HG03442 (cell line): ENCODE data around the gene IGSF9B.
A peak's percentile ranks its signal among the peaks of the same experiment; 100 is the strongest.

Experiments used
- ATAC-seq: cut with Tn5 transposase; IDR thresholded peaks from one replicate; pipeline ENCODE4 v1.9.1; 2021; ENCODE audit warnings: mild to moderate bottlenecking, moderate library complexity; ENCODE audit not compliant: unreplicated experiment

The IGSF9B gene

GRCh38 chr11:133902506-133902905, 54.3 kb downstream of the IGSF9B start:
- ATAC-seq: no peak

- ATAC-seq: no peak
Observed at GRCh38 chr11:133901999-133902398, 54.8 kb downstream of the IGSF9B start.

GRCh38 chr11:133901316-133901715, 55.5 kb downstream of the IGSF9B start:
- no peak for ATAC-seq

- no peak for ATAC-seq
Observed at GRCh38 chr11:133900176-133901105, 56.3 kb downstream of the IGSF9B start.

GRCh38 chr11:133898770-133899115, 58.0 kb downstream of the IGSF9B start:
- peak; percentile 3 for ATAC-seq

GRCh38 chr11:133898031-133898769, 58.6 kb downstream of the IGSF9B start:
- peak; percentile 41 for ATAC-seq

GRCh38 chr11:133897331-133897650, 59.5 kb downstream of the IGSF9B start:
- no peak for ATAC-seq

GRCh38 chr11:133896642-133897330, 60.0 kb downstream of the IGSF9B start:
- no peak for ATAC-seq

- ATAC-seq: peak; percentile 65
Observed at GRCh38 chr11:133896028-133896427, 60.7 kb downstream of the IGSF9B start.

GRCh38 chr11:133895551-133895950, 61.2 kb downstream of the IGSF9B start:
- ATAC-seq: peak; percentile 10

- ATAC-seq: peak; percentile 49
Observed at GRCh38 chr11:133895061-133895479, 61.7 kb downstream of the IGSF9B start.

- ATAC-seq: no peak
Observed at GRCh38 chr11:133893381-133893780, 63.4 kb downstream of the IGSF9B start.

GRCh38 chr11:133892584-133893380, 64.0 kb downstream of the IGSF9B start:
- no peak for ATAC-seq

GRCh38 chr11:133892126-133892525, 64.6 kb downstream of the IGSF9B start:
- ATAC-seq: no peak

GRCh38 chr11:133889893-133890292, 66.9 kb downstream of the IGSF9B start:
- ATAC-seq: no peak

- ATAC-seq: no peak
Observed at GRCh38 chr11:133889188-133889587, 67.6 kb downstream of the IGSF9B start.

GRCh38 chr11:133887692-133888332, 69.0 kb downstream of the IGSF9B start:
- ATAC-seq: no peak

GRCh38 chr11:133886029-133886428, 70.7 kb downstream of the IGSF9B start:
- no peak for ATAC-seq

- ATAC-seq: no peak
Observed at GRCh38 chr11:133872160-133872559, 84.6 kb downstream of the IGSF9B start.

GRCh38 chr11:133867456-133867855, 89.3 kb downstream of the IGSF9B start:
- ATAC-seq: no peak
